Suppressor macrophage treated with lipopolysaccharide for 1 hour (primary cell): ENCODE measurements around the gene SMURF1.
"Not testable (repeated sequence)": the region's sequence is repeated elsewhere in the genome, so short reads cannot be mapped to it uniquely, and the experiment has no call there.

Source experiments
- DNase-seq, 3 donors: peaks; one replicate each; pipeline ENCODE4 v3.0.0-alpha.2; 2020 to 2022

The SMURF1 gene

DNA sequence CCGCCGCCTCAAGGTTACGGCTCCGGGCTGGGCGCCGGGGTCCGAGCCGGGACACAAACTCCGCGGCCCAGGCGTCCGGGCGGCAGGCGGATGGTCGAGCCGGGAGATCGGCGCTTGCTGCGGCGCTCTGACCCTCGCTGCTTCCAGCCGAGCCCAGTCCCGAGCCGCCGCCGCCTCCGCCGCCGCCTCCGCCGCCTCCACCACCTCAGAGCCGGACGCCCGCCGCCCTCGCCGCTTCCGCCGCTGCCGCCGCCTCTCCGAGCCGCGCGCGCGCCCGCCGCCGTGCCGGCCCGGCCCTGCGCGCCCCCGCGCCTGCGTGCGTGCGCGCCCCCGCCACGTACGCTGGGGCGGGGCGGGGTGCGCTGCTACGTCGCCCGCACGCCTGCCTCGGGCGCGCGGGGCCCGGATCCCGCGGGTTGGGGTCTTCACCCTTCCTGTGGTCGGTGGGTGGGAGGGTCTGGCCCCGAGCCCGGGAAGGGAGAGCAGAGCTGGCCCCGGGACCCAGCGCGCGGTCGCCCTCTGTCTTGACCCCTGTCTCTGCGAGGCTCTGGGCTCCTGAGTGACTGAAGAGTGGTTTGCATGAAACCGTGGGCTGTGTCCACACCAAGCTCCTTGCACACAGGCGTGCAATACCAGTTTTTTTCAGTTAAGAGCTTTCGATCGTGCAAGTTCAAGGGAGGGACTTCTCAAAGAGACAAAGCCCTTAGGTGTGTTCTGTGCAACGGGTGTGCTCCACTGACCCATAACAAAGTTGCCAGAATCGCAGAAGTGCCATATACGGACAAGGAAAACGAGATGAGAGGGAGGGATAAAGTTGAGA lies at the start of gene SMURF1:
TSS of gene SMURF1 (minus strand) at position 256 of the 820 bp plus-strand sequence. CDS start 328 bp downstream, outside the sequence.
- DNase-seq, result peak; percentile 81 to 97 (median 92)

- DNase-seq, result no peak
Observed at GRCh38 chr7:99191869-99192596, 48.1 kb upstream of the SMURF1 start.

DNA sequence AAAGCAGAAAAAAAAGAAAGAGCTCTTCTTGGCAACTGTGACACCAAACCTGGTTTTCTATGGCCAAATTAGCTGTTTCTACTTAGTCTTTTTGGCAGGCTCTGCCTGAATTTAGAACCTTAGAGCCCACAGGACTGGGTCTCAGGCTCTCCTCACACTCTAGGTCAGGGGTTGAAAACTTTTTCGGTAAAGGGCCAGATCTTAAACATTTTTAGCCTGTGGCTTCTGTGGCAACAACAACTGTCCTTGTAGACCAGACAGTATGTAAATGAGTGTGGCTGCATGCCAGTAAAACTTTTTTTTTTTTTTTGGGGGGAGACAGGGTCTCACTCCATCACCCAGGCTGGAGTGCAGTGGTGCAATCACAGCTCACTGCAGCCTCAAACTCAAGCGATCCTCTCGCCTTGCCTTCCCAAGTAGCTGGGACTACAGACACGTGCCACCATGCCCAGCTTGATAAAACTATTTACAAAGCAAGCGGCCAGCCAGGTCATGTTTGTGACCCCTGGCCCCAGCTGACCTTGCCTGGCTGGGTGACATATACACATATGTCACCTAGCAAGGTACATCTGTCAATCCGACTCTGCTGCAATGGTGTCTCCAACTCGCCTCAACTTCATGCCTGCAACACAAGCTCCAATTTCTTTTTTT lies 46.6 kb upstream of the SMURF1 start:
- DNase-seq, result no peak

DNA sequence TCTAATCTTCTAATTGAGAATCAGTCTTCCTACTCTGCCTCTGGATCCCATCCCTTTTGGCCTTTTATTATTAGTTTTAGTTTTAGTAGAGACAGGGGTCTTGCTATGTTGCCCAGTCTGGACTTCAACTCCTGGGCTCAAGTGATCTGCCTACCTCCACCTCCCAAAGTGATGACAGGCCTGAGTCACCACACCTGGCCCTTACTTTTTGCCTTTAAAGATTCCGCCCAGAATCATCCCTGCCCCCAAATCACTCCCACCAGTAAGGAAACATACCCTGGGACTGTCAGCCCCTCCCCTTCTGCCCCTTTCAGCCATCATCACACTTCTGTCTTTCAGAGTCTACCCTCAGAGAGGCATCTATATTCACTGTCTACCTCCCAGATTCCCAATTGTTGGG lies 45.3 kb upstream of the SMURF1 start:
- no peak for DNase-seq

GRCh38 chr7:99188221-99188620 lies 44.3 kb upstream of the SMURF1 start:
- no peak for DNase-seq

GRCh38 chr7:99184532-99185218 lies 40.8 kb upstream of the SMURF1 start:
- DNase-seq, result no peak

DNA sequence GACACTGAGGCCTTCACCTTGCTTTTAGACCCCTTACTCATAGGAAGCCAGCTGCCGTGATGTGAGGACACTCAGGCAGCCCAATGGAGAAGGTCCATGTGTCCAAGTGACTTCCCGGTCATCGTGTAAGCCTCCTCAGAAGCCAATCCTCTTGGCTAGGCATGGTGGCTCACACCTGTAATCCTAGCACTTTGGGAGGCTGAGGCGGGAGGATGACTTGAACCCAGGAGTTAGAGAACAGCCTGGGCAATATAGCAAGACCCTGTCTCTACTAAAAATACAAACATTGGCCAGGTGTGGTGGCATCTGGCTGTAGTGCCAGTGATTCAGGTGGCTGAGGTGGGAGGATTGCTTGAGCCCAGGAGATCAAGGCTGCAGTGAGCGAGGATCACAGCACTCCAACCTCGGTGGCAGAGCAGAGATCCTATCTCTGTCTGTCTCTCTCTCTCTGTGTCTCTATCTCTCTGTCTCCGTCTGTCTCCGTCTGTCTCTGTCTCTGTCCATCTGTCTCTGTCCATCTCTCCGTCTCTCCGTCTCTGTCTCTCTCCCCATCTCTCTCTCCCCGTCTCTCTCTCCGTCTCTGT lies 36.3 kb upstream of the SMURF1 start:
- DNase-seq, result no peak

- no peak for DNase-seq
Observed at GRCh38 chr7:99177165-99177564, 33.3 kb upstream of the SMURF1 start.

- DNase-seq, result peak in 2 of 3 donors; percentile 7 to 17
Observed at GRCh38 chr7:99173787-99174186, 29.9 kb upstream of the SMURF1 start.

- no peak for DNase-seq
Observed at GRCh38 chr7:99171731-99172130, 27.8 kb upstream of the SMURF1 start.

GRCh38 chr7:99170730-99171074 lies 26.8 kb upstream of the SMURF1 start:
- no peak for DNase-seq

DNA sequence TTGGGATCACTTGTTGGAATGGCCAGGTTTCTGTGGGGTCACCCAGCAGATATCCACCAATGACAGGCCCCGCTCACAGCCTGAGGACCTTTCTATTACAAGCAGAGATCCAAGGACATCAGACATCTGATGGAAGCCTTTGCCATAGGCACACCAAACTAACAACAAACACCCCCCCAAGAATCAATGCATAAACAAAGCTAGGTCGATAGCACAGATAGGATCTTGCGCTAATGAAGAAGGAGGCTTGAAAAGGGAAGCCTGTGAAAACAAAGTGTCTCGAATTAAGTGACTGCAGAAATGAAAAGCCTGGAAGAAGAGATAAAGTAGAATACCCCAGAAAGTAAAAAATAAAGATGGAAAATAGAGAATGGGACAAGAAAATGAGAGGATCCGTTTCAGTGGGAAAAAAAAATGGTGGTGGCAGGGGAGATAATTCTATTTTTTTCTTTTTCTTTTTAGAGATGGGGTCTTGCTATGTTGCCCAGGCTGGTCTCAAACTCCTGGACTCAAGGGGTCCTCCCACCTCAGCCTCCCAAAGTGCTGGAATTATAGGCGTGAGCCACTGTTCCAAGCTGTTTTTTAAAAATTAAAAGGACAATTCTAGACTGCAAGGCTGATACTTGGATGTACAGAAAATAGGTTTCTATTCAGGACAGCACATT lies 26.3 kb upstream of the SMURF1 start:
- no peak for DNase-seq

DNA sequence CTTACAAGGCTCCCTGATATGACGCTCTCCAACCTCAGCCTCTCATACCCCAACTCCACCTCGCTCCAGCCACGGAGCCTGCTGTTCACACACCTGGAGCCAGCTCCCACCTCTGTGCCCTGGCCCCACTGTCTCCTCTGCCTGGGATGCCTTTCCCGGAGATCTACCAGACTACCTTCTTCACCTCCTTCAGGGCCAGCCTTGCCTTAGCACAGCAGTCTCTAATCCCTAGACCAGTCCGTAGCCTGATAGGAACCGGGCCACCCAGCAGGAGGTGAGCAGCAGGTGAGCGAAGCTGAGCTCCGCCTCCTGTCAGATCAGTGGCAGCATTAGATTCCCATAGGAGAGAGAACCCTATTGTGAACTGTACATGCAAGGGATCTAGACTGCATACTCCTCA lies 23.2 kb upstream of the SMURF1 start:
- DNase-seq, result no peak

DNA sequence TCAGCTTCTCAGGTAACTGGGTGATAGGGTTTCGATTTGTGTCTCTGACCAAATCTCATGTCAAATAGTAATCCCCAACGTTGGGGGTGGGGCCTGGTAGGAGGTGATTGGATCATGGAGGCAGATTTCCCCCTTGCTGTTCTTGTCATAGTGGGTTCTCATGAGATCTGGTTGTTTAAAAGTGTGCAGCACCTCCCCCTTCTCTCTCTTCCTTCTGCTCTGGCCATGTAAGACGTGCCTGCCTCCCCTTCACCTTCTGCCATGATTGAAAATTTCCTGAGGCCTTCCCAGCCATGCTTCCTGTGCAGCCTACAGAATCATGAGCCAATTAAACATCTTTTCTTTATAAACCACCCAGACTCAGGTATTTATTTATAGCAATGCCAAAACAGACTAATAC lies 21.9 kb upstream of the SMURF1 start:
- DNase-seq, result no peak

DNA sequence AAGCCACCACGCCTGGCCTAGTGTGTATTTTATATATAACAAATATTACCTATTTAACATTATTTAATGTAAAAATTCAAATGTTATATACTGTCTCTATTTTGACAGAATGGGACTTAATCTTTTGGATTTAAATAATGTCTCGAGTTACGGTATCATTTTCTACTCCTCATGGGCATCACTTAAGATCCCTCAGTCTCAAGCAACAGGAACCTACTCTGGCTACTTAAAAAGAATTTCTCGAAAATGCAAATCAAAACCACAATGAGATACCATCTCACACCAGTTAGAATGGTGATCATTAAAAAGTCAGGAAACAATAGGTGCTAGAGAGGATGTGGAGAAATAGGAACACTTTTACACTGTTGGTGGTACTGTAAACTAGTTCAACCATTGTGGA lies 19.8 kb upstream of the SMURF1 start:
- DNase-seq, result not testable (repeated sequence)

GRCh38 chr7:99156649-99157048 lies 12.7 kb upstream of the SMURF1 start:
- no peak for DNase-seq

DNA sequence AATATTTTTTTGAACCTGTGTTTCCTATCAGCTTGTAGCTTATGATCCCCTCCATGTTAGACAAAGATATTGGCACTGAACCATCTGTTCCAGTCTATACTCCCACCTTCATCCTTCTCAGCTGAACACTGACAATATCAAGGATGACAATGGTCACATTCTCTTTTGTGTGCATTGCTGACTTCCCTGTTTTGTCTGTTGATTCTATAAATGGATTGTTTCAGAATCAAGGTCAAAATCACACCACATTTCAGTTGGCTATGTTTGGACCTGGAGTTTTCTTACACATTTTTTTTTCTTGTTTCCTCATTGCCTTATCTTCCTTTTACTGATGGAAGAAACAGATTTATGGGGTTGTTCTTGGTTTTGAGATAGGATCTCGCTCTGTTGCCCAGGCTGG lies 11.3 kb upstream of the SMURF1 start:
- DNase-seq, result peak in 2 of 3 donors; percentile 9 to 33

DNA sequence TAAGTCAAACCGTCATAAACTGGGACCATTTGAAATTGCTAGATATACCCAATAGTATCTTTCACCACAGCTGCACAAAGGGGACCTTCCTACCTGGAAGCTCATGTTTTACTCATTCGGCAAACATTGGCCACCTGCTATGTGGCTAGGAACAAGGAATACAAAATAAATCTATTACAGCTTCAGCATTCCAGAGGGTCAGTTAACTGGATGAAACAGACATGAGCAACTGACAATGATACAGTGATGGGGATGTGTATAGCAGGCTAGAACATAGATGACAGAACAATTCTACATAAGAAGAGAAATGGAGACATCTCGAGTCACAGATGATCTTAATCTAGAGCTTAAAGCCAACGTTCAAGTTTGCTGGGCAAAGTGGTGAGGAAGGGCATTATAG lies 3.1 kb upstream of the SMURF1 start:
- DNase-seq, result no peak

- DNase-seq, result no peak
Observed at GRCh38 chr7:99143521-99143852, 421 bp downstream of the SMURF1 start.

DNA sequence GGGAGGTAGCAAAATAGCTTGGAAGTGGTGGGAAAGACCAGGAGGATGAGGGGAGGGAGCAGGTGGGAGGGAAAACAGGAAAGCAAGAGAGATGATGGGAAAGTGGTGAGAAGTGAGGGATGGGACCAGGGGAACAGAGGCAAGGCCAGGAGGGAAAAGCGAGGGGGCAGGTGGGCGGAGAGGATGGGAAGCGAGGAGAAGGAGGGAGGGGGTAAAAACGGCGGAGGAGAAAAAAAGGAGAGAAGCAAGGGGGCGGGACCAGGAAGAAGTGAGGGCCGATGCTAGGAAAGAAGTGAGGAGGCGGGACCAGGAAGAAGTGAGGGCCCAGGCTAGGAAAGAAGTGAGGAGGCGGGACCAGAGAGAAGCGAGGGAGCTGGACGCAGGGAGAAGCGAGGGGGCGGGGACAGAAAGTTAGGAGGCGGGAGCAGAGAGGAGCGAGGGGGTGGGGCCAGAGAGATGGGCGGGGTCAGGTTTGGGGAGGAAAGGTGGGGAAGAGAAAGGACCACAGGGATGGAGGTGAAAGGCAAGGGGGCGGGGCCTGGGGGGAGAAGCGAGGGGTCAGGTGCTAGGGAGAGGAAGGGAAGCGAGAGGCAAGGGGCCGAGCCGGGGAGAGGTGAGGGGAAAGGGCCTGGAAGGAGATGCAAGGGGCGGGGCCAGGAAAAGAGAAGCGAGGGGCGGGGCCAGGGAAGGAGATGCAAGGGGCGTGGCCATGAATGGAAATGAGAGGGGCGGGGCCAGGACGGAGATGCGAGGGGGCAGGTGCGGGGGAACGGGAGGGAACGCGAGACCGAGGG lies 984 bp downstream of the SMURF1 start:
- DNase-seq, result peak; percentile 87 to 96 (median 95)
